Gastrocnemius medialis (tissue), 4 donors: Measurements from ENCODE around the gene CXCL8. TPM values are rescaled to one million over a fixed set of nuclear protein-coding genes. Genes with fewer than 3 reads are reported as not detected.

Source experiments
- ATAC-seq, 2 donors: fragments of 150-250 bp; one replicate each; pipeline ENCODE4 v1.9.1; 2016
- DNase-seq, 2 donors: peaks; one replicate each; pipeline ENCODE4 v3.0.0-alpha.2; 2019
- H3K27ac ChIP-seq, 4 donors: fragments of 200-600 bp; sonication (generic); 1 replicate in 1 of 4; 2 replicates in 3 of 4; pipeline ENCODE4 v1.5.1; 2016 to 2018; ENCODE audit warnings: mild to moderate bottlenecking in 2 of 4, moderate library complexity in 1 of 4
- H3K27me3 ChIP-seq, 3 donors: fragments of 200-600 bp; sonication (generic) in 2 of 3; 1 replicate in 1 of 3; 2 replicates in 2 of 3; pipeline versions ENCODE4 v1.5.1 to v1.6.0; 2016 to 2019; ENCODE audit warnings: mild to moderate bottlenecking in 1 of 3, moderate library complexity in 1 of 3
- H3K36me3 ChIP-seq, 2 donors: fragments of 200-600 bp; sonication (generic) in 1 of 2; one replicate each; pipeline ENCODE4 v1.5.1; 2017 to 2018
- H3K4me1 ChIP-seq, 2 donors: fragments of 200-600 bp; sonication (generic) in 1 of 2; one replicate each; pipeline ENCODE4 v1.5.1; 2016 to 2017; ENCODE audit warnings: mild to moderate bottlenecking in 2 of 2
- H3K4me3 ChIP-seq, 4 donors: fragments of 200-600 bp; sonication (generic) in 3 of 4; 1 replicate in 1 of 4; 2 replicates in 3 of 4; pipeline ENCODE4 v1.5.1; 2016 to 2019; ENCODE audit warnings: mild to moderate bottlenecking in 2 of 4
- H3K9me3 ChIP-seq, 3 donors: fragments of 200-600 bp; sonication (generic) in 2 of 3; 1 replicate in 1 of 3; 2 replicates in 2 of 3; pipeline ENCODE4 v1.5.1; 2016 to 2019
- CTCF ChIP-seq, 5 experiments: fragments of 450-650 bp in 3 of 5; fragments of 200-600 bp in 2 of 5; sonication (generic) in 2 of 5; IDR thresholded peaks in 4 of 5; conservative IDR thresholded peaks in 1 of 5; 1 replicate in 4 of 5; 2 replicates in 1 of 5; pipeline ENCODE4 v1.5.1; 2016 to 2019; ENCODE audit warnings: antibody characterized with exemption in 5 of 5, mild to moderate bottlenecking in 3 of 5, moderate library complexity in 3 of 5
- POLR2A ChIP-seq, 2 donors: fragments of 450-650 bp; IDR thresholded peaks; one replicate each; pipeline ENCODE4 v1.6.1; 2017; ENCODE audit warnings: antibody characterized with exemption in 2 of 2, mild to moderate bottlenecking in 2 of 2, moderate library complexity in 2 of 2
- in situ Hi-C, 4 donors: fragments of 200-750 bp; cut with MboI; loops; one replicate each; pipeline versions ENCODE4 v1.15.0 to v1.8.0; 2017; ENCODE audit warnings: low sequenced_read_pairs in 4 of 4
- intact Hi-C: fragments of 100-400 bp; cut with DNase I; formaldehyde crosslinking; loops from one replicate; pipeline ENCODE4 v1.15.1; 2023; ENCODE audit warnings: low total_unique reads
- total RNA-seq, 4 donors: library from RNA; depleted of rRNA; stranded (reverse); fragments of >200 nt; gene quantifications; one replicate each; pipeline versions ENCODE4 v1.1.0 to v1.2.3, GENCODE V29; 2016

Gene CXCL8
- total RNA-seq, 4 donors from 2014 or later = 0.22 to 1.9 (median 1.3) TPM

- in situ Hi-C loops = no loop called here
- Histone ChIP-seq H3K27me3 (no peaks in the 10 kb centered on the region), H3K4me3 (no peak overlapping the region), H3K27ac (no peak overlapping the region), H3K4me1 (no peaks in the 10 kb centered on the region), H3K36me3 (no peaks in the 10 kb centered on the region), H3K9me3 (no peaks in the 10 kb centered on the region)
- no peak for ATAC-seq
- no peak for TF ChIP-seq POLR2A (IDR thresholded peaks at IDR 0.05)
- no peak for TF ChIP-seq CTCF (IDR thresholded peaks at IDR 0.05 in 4 of 5, conservative IDR thresholded peaks at IDR 0.05 in 1 of 5)
- intact Hi-C loops = loop anchor here (10.0 kb wide), 1 partner anchor 411 kb away; no protein-coding TSS in a partner anchor
- no peak for DNase-seq
These were observed 16.4 kb upstream of the CXCL8 start for GRCh38 chr4:73723928-73724327.

- intact Hi-C loops (loop anchor here (10.0 kb wide), 1 partner anchor 409 kb away; no protein-coding TSS in a partner anchor), in situ Hi-C loops (no loop called here)
- DNase-seq (no peak), ATAC-seq (no peak)
- TF ChIP-seq POLR2A (IDR thresholded peaks at IDR 0.05) = no peak
- H3K36me3 ChIP-seq = no peaks in the 10 kb centered on the region
- no peak overlapping the region for H3K4me3 ChIP-seq
- H3K27me3 ChIP-seq = no peaks in the 10 kb centered on the region
- no peaks in the 10 kb centered on the region for H3K4me1 ChIP-seq
- H3K27ac ChIP-seq = no peak overlapping the region
- H3K9me3 ChIP-seq = no peaks in the 10 kb centered on the region
These were observed 14.9 kb upstream of the CXCL8 start for GRCh38 chr4:73725510-73725909.

- TF ChIP-seq CTCF (IDR thresholded peaks at IDR 0.05 in 4 of 5, conservative IDR thresholded peaks at IDR 0.05 in 1 of 5) (no peak), POLR2A (IDR thresholded peaks at IDR 0.05) (no peak)
- in situ Hi-C loops = no loop called here
- ATAC-seq = peak; percentile 71 to 81
These were observed 14.4 kb upstream of the CXCL8 start for GRCh38 chr4:73725985-73726384.

GRCh38 chr4:73727685-73728084 is 12.7 kb upstream of the CXCL8 start:
- no peaks in the 10 kb centered on the region for H3K27me3 ChIP-seq
- H3K4me1 ChIP-seq = peaks cover 0 to 2% of the 10 kb centered on the region in 2 donors
- DNase-seq (no peak), ATAC-seq (no peak)
- no peak overlapping the region for H3K4me3 ChIP-seq
- H3K9me3 ChIP-seq = no peaks in the 10 kb centered on the region
- no peaks in the 10 kb centered on the region for H3K36me3 ChIP-seq
- in situ Hi-C loops = no loop called here
- intact Hi-C loops = loop anchor here (10.0 kb wide), 1 partner anchor 407 kb away; no protein-coding TSS in a partner anchor
- TF ChIP-seq CTCF (IDR thresholded peaks at IDR 0.05 in 4 of 5, conservative IDR thresholded peaks at IDR 0.05 in 1 of 5) = no peak
- TF ChIP-seq POLR2A (IDR thresholded peaks at IDR 0.05) = no peak
- no peak overlapping the region for H3K27ac ChIP-seq

More at GRCh38 chr4:73725985-73726384, 14.4 kb upstream of the CXCL8 start:
- no peak overlapping the region for H3K4me3 ChIP-seq
- H3K9me3 ChIP-seq = no peaks in the 10 kb centered on the region
- H3K4me1 ChIP-seq = no peaks in the 10 kb centered on the region
- intact Hi-C loops = loop anchor here (10.0 kb wide), 1 partner anchor 409 kb away; no protein-coding TSS in a partner anchor
- H3K27me3 ChIP-seq = no peaks in the 10 kb centered on the region
- H3K36me3 ChIP-seq = no peaks in the 10 kb centered on the region
- H3K27ac ChIP-seq = no peak overlapping the region
- DNase-seq = no peak

- Histone ChIP-seq H3K9me3 (no peaks in the 10 kb centered on the region), H3K4me1 (peaks cover 0 to 4% of the 10 kb centered on the region in 2 donors), H3K4me3 (no peak overlapping the region), H3K27me3 (no peaks in the 10 kb centered on the region), H3K27ac (no peak overlapping the region), H3K36me3 (no peaks in the 10 kb centered on the region)
- in situ Hi-C loops (no loop called here), intact Hi-C loops (loop anchor here (10.0 kb wide), 1 partner anchor 407 kb away; no protein-coding TSS in a partner anchor)
- no peak for TF ChIP-seq CTCF (IDR thresholded peaks at IDR 0.05 in 4 of 5, conservative IDR thresholded peaks at IDR 0.05 in 1 of 5)
- TF ChIP-seq POLR2A (IDR thresholded peaks at IDR 0.05) = no peak
- no peak for ATAC-seq
- no peak for DNase-seq
These were observed 12.2 kb upstream of the CXCL8 start for GRCh38 chr4:73728091-73728741.
